Measurements from ENCODE around the gene TERF2IP. TPM values are rescaled to one million over a fixed set of nuclear protein-coding genes. Genes with fewer than 3 reads are reported as not detected.

Gene TERF2IP
- total RNA-seq, 1 experiment from 2014 or later, result 11.9 TPM

- no peaks in the 10 kb centered on the region for H3K9me3 ChIP-seq
- DNase-seq, result no peak
- no peaks in the 10 kb centered on the region for H3K36me3 ChIP-seq
- no peaks in the 10 kb centered on the region for H3K27me3 ChIP-seq
- H3K4me3 ChIP-seq, result no peak overlapping the region
These were observed 34.7 kb downstream of the TERF2IP start for GRCh38 chr16:75682308-75682707.

- DNase-seq, result no peak
- H3K4me3 ChIP-seq, result no peak overlapping the region
- no peaks in the 10 kb centered on the region for H3K9me3 ChIP-seq
- H3K27me3 ChIP-seq, result no peaks in the 10 kb centered on the region
- no peaks in the 10 kb centered on the region for H3K36me3 ChIP-seq
These were observed 39.8 kb downstream of the TERF2IP start for GRCh38 chr16:75687361-75687760.

GRCh38 chr16:75695708-75696107 lies 48.1 kb downstream of the TERF2IP start:
- Histone ChIP-seq H3K36me3 (no peaks in the 10 kb centered on the region), H3K4me3 (no peak overlapping the region), H3K9me3 (no peaks in the 10 kb centered on the region), H3K27me3 (no peaks in the 10 kb centered on the region)
- no peak for DNase-seq

- Histone ChIP-seq H3K4me3 (no peak overlapping the region), H3K36me3 (no peaks in the 10 kb centered on the region), H3K9me3 (no peaks in the 10 kb centered on the region), H3K27me3 (no peaks in the 10 kb centered on the region)
- DNase-seq, result no peak
These were observed 50.0 kb downstream of the TERF2IP start for GRCh38 chr16:75697571-75697970.

GRCh38 chr16:75701361-75701760 lies 53.8 kb downstream of the TERF2IP start, which contains the start of gene DUXB:
Gene DUXB, minus strand, starts transcription at chr16:75701461. Its CDS starts 43 bp downstream, at chr16:75701418.
- no peak for DNase-seq
- H3K36me3 ChIP-seq, result no peaks in the 10 kb centered on the region
- H3K9me3 ChIP-seq, result no peaks in the 10 kb centered on the region
- H3K27me3 ChIP-seq, result no peaks in the 10 kb centered on the region
- H3K4me3 ChIP-seq, result no peak within 1 kb of the TSS

- Histone ChIP-seq H3K27me3 (no peaks in the 10 kb centered on the region), H3K9me3 (no peaks in the 10 kb centered on the region), H3K36me3 (no peaks in the 10 kb centered on the region), H3K4me3 (no peak overlapping the region)
- no peak for DNase-seq
These were observed 54.7 kb downstream of the TERF2IP start for GRCh38 chr16:75702242-75702641.

GRCh38 chr16:75703306-75703705 lies 55.7 kb downstream of the TERF2IP start:
- no peak overlapping the region for H3K4me3 ChIP-seq
- no peaks in the 10 kb centered on the region for H3K36me3 ChIP-seq
- no peaks in the 10 kb centered on the region for H3K9me3 ChIP-seq
- H3K27me3 ChIP-seq, result no peaks in the 10 kb centered on the region
- peak; percentile 42 for DNase-seq

Other genes with a start within 250 kb of the TERF2IP start
- 21.2 and 23.2 TPM in 2 replicates for gene CFDP1, start 214.3 kb upstream of the TERF2IP start, total RNA-seq (2014; rRNA removed; shearing (Covaris generic); ENCODE audit: low replicate concordance)
- gene TMEM170A, start 183.1 kb upstream of the TERF2IP start, total RNA-seq (2014; rRNA removed; shearing (Covaris generic); ENCODE audit: low replicate concordance), result 1.3 and 8.0 TPM in 2 replicates
- not detected in 2 replicates for gene CHST6, start 152.3 kb upstream of the TERF2IP start, total RNA-seq (2014; rRNA removed; shearing (Covaris generic); ENCODE audit: low replicate concordance)
- not detected in 2 replicates for gene CHST5, start 111.7 kb upstream of the TERF2IP start, total RNA-seq (2014; rRNA removed; shearing (Covaris generic); ENCODE audit: low replicate concordance)
- 6.0 and 8.8 TPM in 2 replicates for gene TMEM231, start 91.5 kb upstream of the TERF2IP start, total RNA-seq (2014; rRNA removed; shearing (Covaris generic); ENCODE audit: low replicate concordance)
- gene GABARAPL2, start 81.4 kb upstream of the TERF2IP start, total RNA-seq (2014; rRNA removed; shearing (Covaris generic); ENCODE audit: low replicate concordance), result 17.3 and 70.4 TPM in 2 replicates
- 12.5 and 29.6 TPM in 2 replicates for gene ADAT1, start 24.5 kb upstream of the TERF2IP start, total RNA-seq (2014; rRNA removed; shearing (Covaris generic); ENCODE audit: low replicate concordance)
- 161 and 178 TPM in 2 replicates for gene KARS1, start 108 bp upstream of the TERF2IP start, total RNA-seq (2014; rRNA removed; shearing (Covaris generic); ENCODE audit: low replicate concordance)
- gene CPHXL2, start 29.2 kb downstream of the TERF2IP start, total RNA-seq (2014; rRNA removed; shearing (Covaris generic); ENCODE audit: low replicate concordance), result not detected in 2 replicates
- not detected in 2 replicates for gene DUXB, start 53.7 kb downstream of the TERF2IP start, total RNA-seq (2014; rRNA removed; shearing (Covaris generic); ENCODE audit: low replicate concordance)
- not detected in 2 replicates for gene CPHXL, start 78.7 kb downstream of the TERF2IP start, total RNA-seq (2014; rRNA removed; shearing (Covaris generic); ENCODE audit: low replicate concordance)